Measurements from ENCODE around the gene TBC1D2.

- no peak for TF ChIP-seq CTCF (conservative IDR thresholded peaks at IDR 0.05; ENCODE audit: low read depth in 2 of 2)
- TF ChIP-seq POLR2AphosphoS5 (IDR thresholded peaks at IDR 0.05; ENCODE audit: low read depth) = no peak
- TF ChIP-seq EZH2 (IDR thresholded peaks at IDR 0.05; ENCODE audit: low read depth, unreplicated experiment) = no peak
- TF ChIP-seq CREB1 (CRISPR knock-in tag; IDR thresholded peaks at IDR 0.05; ENCODE audit: low read depth) = no peak
- TF ChIP-seq EZH2phosphoT487 (IDR thresholded peaks at IDR 0.05; ENCODE audit: unreplicated experiment) = no peak
- TF ChIP-seq STAT1 (IDR thresholded peaks at IDR 0.05; ENCODE audit: unreplicated experiment) = no peak
- no peak for TF ChIP-seq REST (IDR thresholded peaks at IDR 0.05; ENCODE audit: unreplicated experiment)
- no peak for TF ChIP-seq NANOG (IDR thresholded peaks at IDR 0.05; ENCODE audit: borderline replicate concordance)
- TF ChIP-seq JUNB (IDR thresholded peaks at IDR 0.05; ENCODE audit: unreplicated experiment) = no peak
- no peak for TF ChIP-seq ETS1 (IDR thresholded peaks at IDR 0.05)
- TF ChIP-seq ZNF462 (CRISPR knock-in tag; IDR thresholded peaks at IDR 0.05) = no peak
- no peak for TF ChIP-seq ZNF114 (CRISPR knock-in tag; IDR thresholded peaks at IDR 0.05)
- no peak for TF ChIP-seq ZNF331 (CRISPR knock-in tag; IDR thresholded peaks at IDR 0.05; ENCODE audit: low read depth)
These were observed 18.5 kb downstream of the TBC1D2 start for GRCh38 chr9:98236901-98237487.
